ENCODE results near the gene IL9R. TPM values are rescaled to one million over a fixed set of nuclear protein-coding genes. Genes with fewer than 3 reads are reported as not detected.

The IL9R gene
- total RNA-seq, 1 experiment from 2014 or later, result 1.4 TPM

DNA sequence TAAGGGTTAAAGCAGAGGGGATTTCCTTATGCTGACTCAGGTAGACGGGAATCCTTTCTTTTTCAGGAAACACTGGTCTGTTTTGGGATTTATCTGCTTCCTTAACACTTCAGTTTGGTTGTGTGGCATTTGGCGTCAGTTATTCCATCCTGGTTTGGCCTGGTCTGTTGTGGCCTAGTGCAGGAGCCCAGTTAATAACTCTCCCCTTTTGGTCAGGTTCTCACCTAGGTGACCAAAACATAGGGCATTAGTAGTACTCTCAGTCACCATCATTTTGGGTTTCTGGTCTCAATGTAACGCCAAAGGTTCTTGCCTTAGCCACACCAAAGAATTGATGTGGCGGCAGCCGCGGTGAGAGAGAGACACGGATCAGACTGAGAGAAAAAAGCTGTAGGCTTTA lies 39.7 kb upstream of the IL9R start:
- Histone ChIP-seq H3K36me3 (ENCODE audit: control insufficient read depth in 1 of 2, insufficient read depth in 2 of 2, low read length in 2 of 2) (no peaks in the 10 kb centered on the region), H3K9me2 (ENCODE audit: insufficient read depth) (no peaks in the 10 kb centered on the region), H3K4me3 (replicated peaks in 1 of 2; ENCODE audit: low read depth in 1 of 2, low read length in 2 of 2) (no peak overlapping the region), H3K27ac (ENCODE audit: low read depth, low read length) (no peak overlapping the region), H4K20me1 (ENCODE audit: insufficient read depth) (no peaks in the 10 kb centered on the region), H3K9me3 (ENCODE audit: control insufficient read depth in 1 of 2, insufficient read depth in 1 of 2, low read depth in 1 of 2, low read length in 2 of 2) (no peaks in the 10 kb centered on the region), H3K27me3 (ENCODE audit: insufficient read depth, low read length) (no peaks in the 10 kb centered on the region), H3K4me1 (ENCODE audit: control insufficient read depth in 1 of 2, insufficient read depth in 2 of 2, low read length in 2 of 2) (no peaks in the 10 kb centered on the region), H3K4me2 (ENCODE audit: low read length) (no peak overlapping the region), H3K9ac (ENCODE audit: low read length) (no peak overlapping the region), H3K79me2 (ENCODE audit: insufficient read depth, low read length) (no peaks in the 10 kb centered on the region), H2AFZ (ENCODE audit: low read depth, low read length, poor library complexity, severe bottlenecking) (no peak overlapping the region)
- intact Hi-C loops (cut with micrococcal nuclease), result no loop called here
- TF ChIP-seq, protein P1, sequence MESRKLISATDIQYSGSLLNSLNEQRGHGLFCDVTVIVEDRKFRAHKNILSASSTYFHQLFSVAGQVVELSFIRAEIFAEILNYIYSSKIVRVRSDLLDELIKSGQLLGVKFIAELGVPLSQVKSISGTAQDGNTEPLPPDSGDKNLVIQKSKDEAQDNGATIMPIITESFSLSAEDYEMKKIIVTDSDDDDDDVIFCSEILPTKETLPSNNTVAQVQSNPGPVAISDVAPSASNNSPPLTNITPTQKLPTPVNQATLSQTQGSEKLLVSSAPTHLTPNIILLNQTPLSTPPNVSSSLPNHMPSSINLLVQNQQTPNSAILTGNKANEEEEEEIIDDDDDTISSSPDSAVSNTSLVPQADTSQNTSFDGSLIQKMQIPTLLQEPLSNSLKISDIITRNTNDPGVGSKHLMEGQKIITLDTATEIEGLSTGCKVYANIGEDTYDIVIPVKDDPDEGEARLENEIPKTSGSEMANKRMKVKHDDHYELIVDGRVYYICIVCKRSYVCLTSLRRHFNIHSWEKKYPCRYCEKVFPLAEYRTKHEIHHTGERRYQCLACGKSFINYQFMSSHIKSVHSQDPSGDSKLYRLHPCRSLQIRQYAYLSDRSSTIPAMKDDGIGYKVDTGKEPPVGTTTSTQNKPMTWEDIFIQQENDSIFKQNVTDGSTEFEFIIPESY (IDR thresholded peaks at IDR 0.05; ENCODE audit: extremely low read depth, insufficient replicate concordance, low read length), result no peak
- TF ChIP-seq EZH2phosphoT487 (IDR thresholded peaks at IDR 0.05; ENCODE audit: borderline replicate concordance) (no peak), SIN3A (IDR thresholded peaks at IDR 0.05; ENCODE audit: low read depth) (no peak), JUND (IDR thresholded peaks at IDR 0.05) (no peak), POLR2A (IDR thresholded peaks at IDR 0.05; ENCODE audit: borderline replicate concordance, extremely low read depth, insufficient read depth, insufficient read length) (no peak), POLR2AphosphoS5 (IDR thresholded peaks at IDR 0.05; ENCODE audit: low read depth, low read length) (no peak), EZH2 (IDR thresholded peaks at IDR 0.05) (no peak), EGR1 (IDR thresholded peaks at IDR 0.05; ENCODE audit: low read depth) (no peak), SRF (IDR thresholded peaks at IDR 0.05; ENCODE audit: low read depth) (no peak), TCF7L2 (IDR thresholded peaks at IDR 0.05; ENCODE audit: borderline replicate concordance, extremely low read depth, insufficient read depth, insufficient read length) (no peak), CEBPB (IDR thresholded peaks at IDR 0.05; ENCODE audit: low read depth) (no peak), ZFX (IDR thresholded peaks at IDR 0.05) (no peak), ELF1 (IDR thresholded peaks at IDR 0.05; ENCODE audit: borderline replicate concordance, low read depth) (no peak)
- TF ChIP-seq, protein P2, sequence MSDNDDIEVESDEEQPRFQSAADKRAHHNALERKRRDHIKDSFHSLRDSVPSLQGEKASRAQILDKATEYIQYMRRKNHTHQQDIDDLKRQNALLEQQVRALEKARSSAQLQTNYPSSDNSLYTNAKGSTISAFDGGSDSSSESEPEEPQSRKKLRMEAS (IDR thresholded peaks at IDR 0.05), result no peak
- TF ChIP-seq, protein P3, sequence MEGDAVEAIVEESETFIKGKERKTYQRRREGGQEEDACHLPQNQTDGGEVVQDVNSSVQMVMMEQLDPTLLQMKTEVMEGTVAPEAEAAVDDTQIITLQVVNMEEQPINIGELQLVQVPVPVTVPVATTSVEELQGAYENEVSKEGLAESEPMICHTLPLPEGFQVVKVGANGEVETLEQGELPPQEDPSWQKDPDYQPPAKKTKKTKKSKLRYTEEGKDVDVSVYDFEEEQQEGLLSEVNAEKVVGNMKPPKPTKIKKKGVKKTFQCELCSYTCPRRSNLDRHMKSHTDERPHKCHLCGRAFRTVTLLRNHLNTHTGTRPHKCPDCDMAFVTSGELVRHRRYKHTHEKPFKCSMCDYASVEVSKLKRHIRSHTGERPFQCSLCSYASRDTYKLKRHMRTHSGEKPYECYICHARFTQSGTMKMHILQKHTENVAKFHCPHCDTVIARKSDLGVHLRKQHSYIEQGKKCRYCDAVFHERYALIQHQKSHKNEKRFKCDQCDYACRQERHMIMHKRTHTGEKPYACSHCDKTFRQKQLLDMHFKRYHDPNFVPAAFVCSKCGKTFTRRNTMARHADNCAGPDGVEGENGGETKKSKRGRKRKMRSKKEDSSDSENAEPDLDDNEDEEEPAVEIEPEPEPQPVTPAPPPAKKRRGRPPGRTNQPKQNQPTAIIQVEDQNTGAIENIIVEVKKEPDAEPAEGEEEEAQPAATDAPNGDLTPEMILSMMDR (IDR thresholded peaks at IDR 0.05 in 2 of 3, conservative IDR thresholded peaks at IDR 0.05 in 1 of 3; ENCODE audit: borderline replicate concordance in 1 of 3, insufficient read depth in 1 of 3, low read depth in 2 of 3, low read length in 2 of 3), result no peak
- TF ChIP-seq, protein P4, sequence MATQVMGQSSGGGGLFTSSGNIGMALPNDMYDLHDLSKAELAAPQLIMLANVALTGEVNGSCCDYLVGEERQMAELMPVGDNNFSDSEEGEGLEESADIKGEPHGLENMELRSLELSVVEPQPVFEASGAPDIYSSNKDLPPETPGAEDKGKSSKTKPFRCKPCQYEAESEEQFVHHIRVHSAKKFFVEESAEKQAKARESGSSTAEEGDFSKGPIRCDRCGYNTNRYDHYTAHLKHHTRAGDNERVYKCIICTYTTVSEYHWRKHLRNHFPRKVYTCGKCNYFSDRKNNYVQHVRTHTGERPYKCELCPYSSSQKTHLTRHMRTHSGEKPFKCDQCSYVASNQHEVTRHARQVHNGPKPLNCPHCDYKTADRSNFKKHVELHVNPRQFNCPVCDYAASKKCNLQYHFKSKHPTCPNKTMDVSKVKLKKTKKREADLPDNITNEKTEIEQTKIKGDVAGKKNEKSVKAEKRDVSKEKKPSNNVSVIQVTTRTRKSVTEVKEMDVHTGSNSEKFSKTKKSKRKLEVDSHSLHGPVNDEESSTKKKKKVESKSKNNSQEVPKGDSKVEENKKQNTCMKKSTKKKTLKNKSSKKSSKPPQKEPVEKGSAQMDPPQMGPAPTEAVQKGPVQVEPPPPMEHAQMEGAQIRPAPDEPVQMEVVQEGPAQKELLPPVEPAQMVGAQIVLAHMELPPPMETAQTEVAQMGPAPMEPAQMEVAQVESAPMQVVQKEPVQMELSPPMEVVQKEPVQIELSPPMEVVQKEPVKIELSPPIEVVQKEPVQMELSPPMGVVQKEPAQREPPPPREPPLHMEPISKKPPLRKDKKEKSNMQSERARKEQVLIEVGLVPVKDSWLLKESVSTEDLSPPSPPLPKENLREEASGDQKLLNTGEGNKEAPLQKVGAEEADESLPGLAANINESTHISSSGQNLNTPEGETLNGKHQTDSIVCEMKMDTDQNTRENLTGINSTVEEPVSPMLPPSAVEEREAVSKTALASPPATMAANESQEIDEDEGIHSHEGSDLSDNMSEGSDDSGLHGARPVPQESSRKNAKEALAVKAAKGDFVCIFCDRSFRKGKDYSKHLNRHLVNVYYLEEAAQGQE (IDR thresholded peaks at IDR 0.05; ENCODE audit: low read depth), result no peak
- no TSS peak for BruUV-seq (replicated peaks)
- ChIA-PET CTCF (no interaction called here), POLR2A (no interaction called here), RAD21 (ENCODE audit: low non-redundant PET in 1 of 2, low total read pairs in 2 of 2, uncharacterized antibody in 2 of 2, unreplicated experiment in 2 of 2) (no interaction called here)
- no peak for ATAC-seq
- DNase-seq (ENCODE audit: low read depth, low spot score), result no peak

All from HCT116 (cell line).